ENCODE data around the gene TMEM132E.
"Not testable (repeated sequence)": the region's sequence is repeated elsewhere in the genome, so short reads cannot be mapped to it uniquely, and the experiment has no call there.

The TMEM132E gene

GRCh38 chr17:34579017-34579946 is at the start of gene TMEM132E:
Gene TMEM132E (plus strand): TSS chr17:34579582. CDS start chr17:34581077, 1,495 bp downstream.
- DNase-seq: no peak

- no peak for DNase-seq
Measured at GRCh38 chr17:34530918-34531317, 48.5 kb upstream of the TMEM132E start.

- no peak for DNase-seq
Measured at GRCh38 chr17:34532281-34533065, 46.9 kb upstream of the TMEM132E start.

- DNase-seq: no peak
Measured at GRCh38 chr17:34533806-34534527, 45.4 kb upstream of the TMEM132E start.

- DNase-seq: no peak
Measured at GRCh38 chr17:34537445-34537844, 41.9 kb upstream of the TMEM132E start.

GRCh38 chr17:34538582-34538981 is 40.8 kb upstream of the TMEM132E start:
- DNase-seq: not testable (repeated sequence)

- DNase-seq: no peak
Measured at GRCh38 chr17:34539881-34540280, 39.5 kb upstream of the TMEM132E start.

- peak; percentile 17 for DNase-seq
Measured at GRCh38 chr17:34542700-34543336, 36.6 kb upstream of the TMEM132E start.

- DNase-seq: no peak
Measured at GRCh38 chr17:34547453-34548063, 31.8 kb upstream of the TMEM132E start.

GRCh38 chr17:34549966-34550365 is 29.4 kb upstream of the TMEM132E start:
- DNase-seq: no peak

- DNase-seq: no peak
Measured at GRCh38 chr17:34553907-34554306, 25.5 kb upstream of the TMEM132E start.

- DNase-seq: no peak
Measured at GRCh38 chr17:34556384-34556783, 23.0 kb upstream of the TMEM132E start.

GRCh38 chr17:34556931-34557330 is 22.5 kb upstream of the TMEM132E start:
- no peak for DNase-seq

- no peak for DNase-seq
Measured at GRCh38 chr17:34561328-34561727, 18.1 kb upstream of the TMEM132E start.

- no peak for DNase-seq
Measured at GRCh38 chr17:34562387-34562786, 17.0 kb upstream of the TMEM132E start.

GRCh38 chr17:34565713-34566112 is 13.7 kb upstream of the TMEM132E start:
- DNase-seq: no peak

- no peak for DNase-seq
Measured at GRCh38 chr17:34566201-34566600, 13.2 kb upstream of the TMEM132E start.

- no peak for DNase-seq
Measured at GRCh38 chr17:34566873-34567272, 12.5 kb upstream of the TMEM132E start.

- DNase-seq: no peak
Measured at GRCh38 chr17:34567691-34568465, 11.5 kb upstream of the TMEM132E start.

- no peak for DNase-seq
Measured at GRCh38 chr17:34568953-34569352, 10.4 kb upstream of the TMEM132E start.

GRCh38 chr17:34569591-34569990 is 9.8 kb upstream of the TMEM132E start:
- DNase-seq: no peak

Measured in stimulated activated CD4-positive, alpha-beta T cell treated with anti-CD3 and anti-CD28 coated beads, Interleukin-1b, Interleukin-23, amount 100 ng/mL, for 48 hours (primary cell).